ENCODE measurements around the gene SHCBP1.
"Not testable (repeated sequence)": the region's sequence is repeated elsewhere in the genome, so short reads cannot be mapped to it uniquely, and the experiment has no call there.

Gene SHCBP1, protein sequence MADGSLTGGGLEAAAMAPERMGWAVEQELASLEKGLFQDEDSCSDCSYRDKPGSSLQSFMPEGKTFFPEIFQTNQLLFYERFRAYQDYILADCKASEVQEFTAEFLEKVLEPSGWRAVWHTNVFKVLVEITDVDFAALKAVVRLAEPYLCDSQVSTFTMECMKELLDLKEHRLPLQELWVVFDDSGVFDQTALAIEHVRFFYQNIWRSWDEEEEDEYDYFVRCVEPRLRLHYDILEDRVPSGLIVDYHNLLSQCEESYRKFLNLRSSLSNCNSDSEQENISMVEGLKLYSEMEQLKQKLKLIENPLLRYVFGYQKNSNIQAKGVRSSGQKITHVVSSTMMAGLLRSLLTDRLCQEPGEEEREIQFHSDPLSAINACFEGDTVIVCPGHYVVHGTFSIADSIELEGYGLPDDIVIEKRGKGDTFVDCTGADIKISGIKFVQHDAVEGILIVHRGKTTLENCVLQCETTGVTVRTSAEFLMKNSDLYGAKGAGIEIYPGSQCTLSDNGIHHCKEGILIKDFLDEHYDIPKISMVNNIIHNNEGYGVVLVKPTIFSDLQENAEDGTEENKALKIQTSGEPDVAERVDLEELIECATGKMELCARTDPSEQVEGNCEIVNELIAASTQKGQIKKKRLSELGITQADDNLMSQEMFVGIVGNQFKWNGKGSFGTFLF

DNA sequence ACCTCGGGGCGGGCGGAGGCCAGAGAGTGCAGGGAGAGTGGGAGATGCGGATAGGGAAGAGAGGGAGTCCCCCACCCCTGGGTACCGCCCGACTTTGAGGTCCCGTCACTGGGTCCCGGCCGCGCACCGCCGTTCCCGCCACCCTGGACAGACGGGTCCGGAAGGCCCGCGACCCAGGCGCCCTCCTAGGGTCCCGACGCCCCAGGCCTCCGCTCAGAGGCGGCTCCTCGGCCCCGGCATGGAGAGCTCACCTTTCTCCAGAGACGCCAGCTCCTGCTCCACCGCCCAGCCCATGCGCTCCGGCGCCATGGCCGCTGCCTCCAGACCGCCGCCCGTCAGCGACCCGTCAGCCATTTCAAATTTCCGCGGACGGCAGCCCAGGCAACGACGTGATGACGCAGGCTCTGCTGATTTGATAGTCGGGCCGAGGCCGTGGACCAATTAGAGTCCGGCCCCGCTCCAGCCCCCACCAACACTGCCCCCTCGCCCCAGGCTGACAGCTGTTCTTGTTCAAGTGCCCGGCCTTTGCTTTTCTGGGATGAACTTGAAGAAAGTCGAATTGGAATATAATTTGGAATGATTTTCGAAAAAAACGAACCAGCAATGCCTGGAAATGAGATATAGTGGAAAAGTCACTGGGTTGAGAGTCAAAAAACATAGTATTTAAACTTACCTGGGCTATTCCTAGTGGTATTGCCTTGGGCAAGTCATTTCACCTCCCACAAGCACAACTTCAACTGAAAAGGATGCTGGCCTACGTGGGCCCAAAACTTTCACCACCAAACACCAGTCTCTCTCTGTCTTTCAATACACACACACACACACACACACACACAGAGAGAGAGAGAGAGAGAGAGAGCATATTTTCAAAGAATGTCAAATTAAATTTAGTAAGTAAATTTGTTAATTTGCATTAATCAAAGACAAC is at the start of gene SHCBP1:
TSS of gene SHCBP1 (minus strand) at position 374 of the 928 bp plus-strand sequence. CDS start at position 354, 20 bp downstream.
- DNase-seq = peak; percentile 58 to 83

- no peak for DNase-seq
Observed at GRCh38 chr16:46662123-46662522, 40.9 kb upstream of the SHCBP1 start.

- DNase-seq = no peak
Observed at GRCh38 chr16:46658925-46659324, 37.7 kb upstream of the SHCBP1 start.

DNA sequence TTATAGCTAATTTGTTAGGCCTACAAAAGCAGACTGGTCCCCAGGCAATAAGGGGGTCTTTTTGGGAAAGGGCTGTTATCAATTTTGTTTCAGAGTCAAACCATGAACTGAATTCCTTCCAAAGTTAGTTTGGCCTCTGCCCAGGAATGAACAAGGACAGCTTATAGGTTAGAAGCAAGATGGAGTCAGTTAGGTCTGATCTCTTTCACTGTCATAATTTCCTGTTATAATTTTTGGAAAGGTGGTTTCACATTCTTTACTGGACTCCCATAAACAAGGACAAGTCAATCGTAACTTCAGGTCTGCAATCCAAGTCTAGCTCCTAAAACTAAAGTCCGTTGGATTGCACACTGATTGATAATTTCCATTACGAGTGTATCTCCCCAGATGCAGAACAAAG is 30.1 kb upstream of the SHCBP1 start:
- no peak for DNase-seq

DNA sequence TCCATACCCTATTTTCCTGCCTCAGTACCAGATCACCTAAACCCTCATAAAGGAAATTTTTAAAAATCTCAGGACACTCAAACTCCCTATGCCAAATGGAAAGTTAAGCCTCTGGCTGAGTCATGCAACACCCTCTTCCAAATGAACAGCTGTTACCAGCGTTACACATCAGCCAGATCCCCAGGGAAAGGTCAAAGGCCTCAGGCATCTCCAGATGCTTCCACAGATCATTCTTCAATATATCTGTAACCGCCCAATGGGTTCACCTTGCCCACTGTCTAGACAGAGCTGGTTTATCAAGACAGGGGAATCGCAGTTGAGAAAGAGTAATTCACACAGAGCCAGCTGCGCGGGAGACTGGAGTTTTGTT is 29.1 kb upstream of the SHCBP1 start:
- DNase-seq = no peak

GRCh38 chr16:46649588-46650253 is 28.5 kb upstream of the SHCBP1 start:
- no peak for DNase-seq

- no peak for DNase-seq
Observed at GRCh38 chr16:46648656-46649055, 27.5 kb upstream of the SHCBP1 start.

GRCh38 chr16:46638947-46639925 is 18.1 kb upstream of the SHCBP1 start:
- no peak for DNase-seq

- DNase-seq = no peak
Observed at GRCh38 chr16:46632778-46633733, 11.9 kb upstream of the SHCBP1 start.

DNA sequence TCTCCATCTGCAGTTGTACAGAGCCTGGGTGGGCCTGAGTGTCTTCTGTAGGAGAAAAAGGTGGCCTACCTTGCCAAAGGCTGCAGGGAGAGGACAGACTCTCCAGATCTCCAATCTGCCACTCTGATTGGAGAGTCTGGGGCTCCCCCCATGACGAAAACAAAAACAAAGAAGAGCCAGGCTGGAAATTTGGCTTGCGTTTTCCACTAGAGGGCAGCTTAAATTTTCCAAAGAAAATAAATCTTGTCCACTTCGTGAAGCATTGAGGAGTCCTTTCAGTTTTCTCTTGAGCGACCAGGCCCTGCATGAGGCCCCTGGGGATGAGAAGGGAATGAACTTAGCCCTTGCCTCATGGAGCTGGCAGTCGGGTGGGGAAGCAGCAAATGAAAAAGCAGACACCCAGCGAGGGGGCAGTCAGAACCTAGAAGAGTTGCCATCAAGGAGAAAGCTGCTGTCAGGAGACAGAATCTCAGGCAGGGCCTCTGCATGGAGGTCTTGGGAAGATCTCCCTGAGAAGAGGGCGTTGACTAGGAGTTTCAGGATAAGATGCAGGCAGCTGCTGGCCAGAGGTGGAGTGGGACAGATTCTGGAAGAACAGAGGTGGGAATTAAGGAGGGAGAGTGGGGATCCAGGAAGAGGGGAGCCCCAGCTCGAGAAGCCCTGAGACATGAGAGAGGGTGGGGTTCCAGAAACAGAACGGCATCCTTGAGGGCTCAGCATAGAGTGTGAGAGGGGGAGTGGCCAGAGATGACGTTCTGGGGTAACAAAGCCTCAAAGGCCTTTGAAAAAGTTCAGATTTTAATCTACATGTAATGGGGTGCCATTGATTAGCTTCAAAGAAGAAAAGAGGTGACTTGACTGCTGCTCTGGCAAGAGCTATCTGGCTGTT is 8.4 kb upstream of the SHCBP1 start:
- peak in 1 of 2 experiments; percentile 51 for DNase-seq

GRCh38 chr16:46627746-46628145 is 6.6 kb upstream of the SHCBP1 start:
- DNase-seq = no peak

DNA sequence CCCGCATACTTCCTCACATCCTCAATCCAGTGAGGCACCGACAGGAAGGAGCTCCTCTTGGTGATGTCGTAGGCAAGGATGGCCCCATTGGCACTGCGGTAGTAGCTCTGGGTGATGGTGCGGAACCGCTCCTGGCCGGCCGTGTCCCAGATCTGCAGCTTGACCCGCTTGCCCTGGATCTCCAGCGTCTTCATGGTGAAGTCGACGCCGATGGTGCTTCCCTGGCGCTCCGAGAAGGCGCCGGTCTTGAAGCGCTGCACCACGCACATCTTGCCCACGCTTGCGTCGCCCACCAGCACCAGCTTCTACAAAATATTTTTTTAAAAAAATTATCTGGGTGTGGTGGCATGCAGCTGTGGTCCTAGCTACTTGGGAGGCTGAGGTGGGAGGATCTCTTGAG is 5.5 kb upstream of the SHCBP1 start:
- DNase-seq = not testable (repeated sequence)

- not testable (repeated sequence) for DNase-seq
Observed at GRCh38 chr16:46624862-46625261, 3.7 kb upstream of the SHCBP1 start.

DNA sequence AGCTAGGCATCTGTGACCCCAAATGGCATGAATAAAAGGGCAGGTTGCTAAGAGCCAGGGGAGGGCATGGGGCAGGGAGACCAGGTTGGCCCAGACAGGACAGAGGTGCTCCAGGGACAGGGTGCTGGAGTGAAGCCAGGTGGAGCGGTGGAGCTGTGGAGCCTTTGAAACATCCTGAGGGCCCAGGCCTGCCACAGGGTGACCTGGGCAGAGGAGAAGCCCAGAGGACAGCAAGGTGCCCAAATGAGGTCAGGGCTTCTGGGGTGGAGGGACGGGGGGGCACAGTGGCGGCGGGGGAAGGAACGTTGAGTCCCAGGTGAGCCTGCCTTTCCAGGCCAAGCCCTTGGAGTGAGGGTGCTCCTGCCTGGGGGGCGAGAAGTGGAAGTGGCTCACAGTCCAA is 2.5 kb upstream of the SHCBP1 start:
- not testable (repeated sequence) for DNase-seq

GRCh38 chr16:46623246-46623645 is 2.1 kb upstream of the SHCBP1 start:
- DNase-seq = not testable (repeated sequence)

DNA sequence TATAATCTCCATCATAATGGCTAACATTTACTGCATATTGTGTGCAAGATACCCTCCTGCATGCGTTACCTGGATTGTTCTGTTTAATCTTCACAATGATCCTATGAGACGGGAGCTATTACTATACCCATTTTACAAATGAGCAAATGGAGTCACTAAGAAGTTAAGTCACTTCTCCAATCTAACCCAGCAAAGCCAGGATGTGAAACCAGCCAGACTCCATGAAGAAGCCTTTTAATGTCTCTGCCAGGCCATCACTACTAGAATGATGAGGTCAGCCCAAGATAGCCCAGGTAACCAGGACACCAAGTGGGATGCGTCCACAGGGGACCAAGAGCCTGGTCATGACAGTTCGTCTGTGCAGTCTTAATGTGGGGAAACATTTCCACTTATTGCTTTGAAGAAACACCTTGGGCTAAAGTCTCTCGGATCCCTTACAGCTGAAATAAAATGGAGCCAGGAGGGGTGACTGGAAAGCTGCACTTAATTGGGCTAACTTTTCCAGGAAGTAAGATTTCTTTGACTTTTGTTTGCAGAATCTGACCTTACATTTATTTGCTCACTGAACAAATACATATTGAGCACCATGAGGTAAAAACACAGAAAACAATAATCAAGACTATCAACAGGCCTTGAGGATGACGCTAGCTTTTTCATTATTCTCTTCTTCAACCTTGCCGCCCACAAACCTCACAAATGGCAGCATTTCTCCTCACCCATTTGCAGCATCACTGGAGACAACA is 926 bp upstream of the SHCBP1 start:
- no peak for DNase-seq

DNA sequence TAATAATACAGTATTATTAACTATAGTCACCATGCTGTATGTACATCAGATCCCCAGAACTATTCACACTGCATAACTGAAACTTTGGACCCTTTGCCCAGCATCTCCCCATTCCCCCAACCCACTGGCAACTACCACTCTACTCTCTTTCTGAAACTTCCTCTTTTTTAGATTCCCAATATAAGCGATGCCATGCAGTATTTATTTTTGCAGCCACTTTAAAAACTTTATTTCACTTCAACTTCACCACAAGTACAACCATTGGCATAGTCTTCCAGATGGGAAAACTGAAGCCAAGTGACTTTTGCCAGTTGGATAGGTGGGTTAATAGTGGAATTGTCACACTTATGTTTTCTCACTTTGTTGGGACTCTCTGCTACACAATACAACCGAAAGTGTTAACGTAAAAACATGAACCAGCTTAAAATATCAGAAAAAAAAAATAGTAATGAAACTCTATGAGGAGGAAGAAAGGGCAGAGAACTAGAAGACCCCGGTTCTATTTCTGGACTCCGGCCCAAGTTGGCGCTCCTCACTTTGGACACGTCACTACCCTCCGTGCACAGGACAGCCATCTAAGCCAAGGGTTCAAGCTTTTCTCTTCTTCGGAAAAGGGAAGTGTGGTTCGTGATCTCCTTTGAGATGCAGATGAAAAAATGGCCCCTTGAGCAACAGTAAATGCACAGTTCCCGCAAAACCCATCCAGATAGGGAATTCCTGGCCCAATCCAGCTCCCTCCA is 743 bp downstream of the SHCBP1 start:
- no peak for DNase-seq

DNA sequence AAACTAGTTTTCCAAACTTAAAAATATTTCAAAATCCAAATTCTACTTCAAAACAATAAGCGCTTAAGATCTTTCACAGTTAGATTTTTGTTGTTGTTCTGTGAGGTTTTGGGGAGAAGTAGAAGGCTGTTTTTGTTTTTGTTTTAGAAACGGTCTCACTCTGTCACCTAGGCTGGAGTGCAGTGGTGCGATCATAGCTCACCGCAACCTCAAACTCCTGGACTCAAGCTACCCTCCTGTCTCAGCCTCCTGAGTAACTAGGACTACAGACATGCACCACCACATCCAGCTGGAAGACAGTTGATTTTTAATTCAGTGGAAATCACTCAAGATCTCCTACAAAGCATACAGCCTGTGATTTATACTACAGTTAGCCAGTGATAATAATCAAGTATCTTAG is 2.7 kb downstream of the SHCBP1 start:
- DNase-seq = no peak

All from NCI-H446 (cell line).